ENCODE measurements around the gene SSTR3. TPM values are rescaled to one million over a fixed set of nuclear protein-coding genes. Genes with fewer than 3 reads are reported as not detected.

SSTR3 gene
- total RNA-seq, 1 donor from 2014 or later: not detected

- H3K4me3 Mint-ChIP-seq (ENCODE audit: unreplicated experiment): no peak overlapping the region
- peaks cover 15% of the 10 kb centered on the region for H3K9me3 ChIP-seq (ENCODE audit: insufficient read depth, low read depth, low read length)
- no peak overlapping the region for H3K27ac Mint-ChIP-seq (ENCODE audit: unreplicated experiment)
- H3K36me3 ChIP-seq (ENCODE audit: insufficient read depth, low read length): no peaks in the 10 kb centered on the region
- H3K27me3 Mint-ChIP-seq (ENCODE audit: low read depth, unreplicated experiment): peaks cover 42% of the 10 kb centered on the region
- DNase-seq (ENCODE audit: low read depth) (no peak), FAIRE-seq (no peak)
- H3K36me3 Mint-ChIP-seq (ENCODE audit: low read depth, unreplicated experiment): no peaks in the 10 kb centered on the region
- peaks cover 1% of the 10 kb centered on the region for H3K4me1 ChIP-seq (ENCODE audit: insufficient read depth, low read length)
- no peak overlapping the region for H2AFZ ChIP-seq (ENCODE audit: low read depth, low read length)
- H3K9me3 Mint-ChIP-seq (ENCODE audit: unreplicated experiment): peaks cover 16% of the 10 kb centered on the region
- no peaks in the 10 kb centered on the region for H4K20me1 ChIP-seq (ENCODE audit: insufficient read depth, low read length)
- no peak overlapping the region for H3K4me3 ChIP-seq (ENCODE audit: insufficient read depth, low read depth, low read length)
- TF ChIP-seq EZH2 (IDR thresholded peaks at IDR 0.05; ENCODE audit: insufficient read depth, low read length) (no peak), CTCF (IDR thresholded peaks at IDR 0.05; ENCODE audit: insufficient read depth, low read depth, low read length) (no peak)
- no peaks in the 10 kb centered on the region for H3K4me1 Mint-ChIP-seq (ENCODE audit: low read depth, unreplicated experiment)
- no peak overlapping the region for H3K9ac ChIP-seq (ENCODE audit: low read length)
- no peak overlapping the region for H3K4me2 ChIP-seq (ENCODE audit: low read length)
- H3K27ac ChIP-seq (ENCODE audit: low read depth, low read length): no peak overlapping the region
- H3K79me2 ChIP-seq (ENCODE audit: insufficient read depth, low read length): no peaks in the 10 kb centered on the region
- H3K27me3 ChIP-seq (ENCODE audit: insufficient read depth, low read length): no peaks in the 10 kb centered on the region
Observed at GRCh38 chr22:37260155-37260795, 48.0 kb upstream of the SSTR3 start.

- Histone ChIP-seq H3K4me2 (ENCODE audit: low read length) (peak overlapping the region; percentile 60), H3K79me2 (ENCODE audit: insufficient read depth, low read length) (no peaks in the 10 kb centered on the region), H4K20me1 (ENCODE audit: insufficient read depth, low read length) (no peaks in the 10 kb centered on the region), H3K4me3 (ENCODE audit: insufficient read depth, low read depth, low read length) (no peak overlapping the region), H3K36me3 (ENCODE audit: insufficient read depth, low read length) (no peaks in the 10 kb centered on the region), H3K27me3 (ENCODE audit: insufficient read depth, low read length) (no peaks in the 10 kb centered on the region), H3K9me3 (ENCODE audit: insufficient read depth, low read depth, low read length) (peaks cover 12% of the 10 kb centered on the region), H3K4me1 (ENCODE audit: insufficient read depth, low read length) (peaks cover 8% of the 10 kb centered on the region), H3K27ac (ENCODE audit: low read depth, low read length) (no peak overlapping the region), H2AFZ (ENCODE audit: low read depth, low read length) (peak overlapping the region; percentile 74), H3K9ac (ENCODE audit: low read length) (peak overlapping the region; percentile 8)
- Mint-ChIP-seq H3K4me1 (ENCODE audit: low read depth, unreplicated experiment) (peaks cover 3% of the 10 kb centered on the region), H3K27me3 (ENCODE audit: low read depth, unreplicated experiment) (peaks cover 42% of the 10 kb centered on the region), H3K27ac (ENCODE audit: unreplicated experiment) (no peak overlapping the region), H3K36me3 (ENCODE audit: low read depth, unreplicated experiment) (no peaks in the 10 kb centered on the region), H3K4me3 (ENCODE audit: unreplicated experiment) (no peak overlapping the region), H3K9me3 (ENCODE audit: unreplicated experiment) (peaks cover 11% of the 10 kb centered on the region)
- FAIRE-seq (no peak), DNase-seq (ENCODE audit: low read depth) (peak; percentile 47)
- TF ChIP-seq EZH2 (IDR thresholded peaks at IDR 0.05; ENCODE audit: insufficient read depth, low read length) (no peak), CTCF (IDR thresholded peaks at IDR 0.05; ENCODE audit: insufficient read depth, low read depth, low read length) (peak; percentile 54)
Observed at GRCh38 chr22:37259540-37260029, 47.3 kb upstream of the SSTR3 start.

GRCh38 chr22:37258753-37259401, 46.6 kb upstream of the SSTR3 start:
- DNase-seq (ENCODE audit: low read depth) (no peak), FAIRE-seq (no peak)
- H3K9me3 ChIP-seq (ENCODE audit: insufficient read depth, low read depth, low read length): peaks cover 5% of the 10 kb centered on the region
- H3K9ac ChIP-seq (ENCODE audit: low read length): no peak overlapping the region
- no peak overlapping the region for H3K27ac Mint-ChIP-seq (ENCODE audit: unreplicated experiment)
- H2AFZ ChIP-seq (ENCODE audit: low read depth, low read length): no peak overlapping the region
- H3K4me1 ChIP-seq (ENCODE audit: insufficient read depth, low read length): peaks cover 15% of the 10 kb centered on the region
- no peaks in the 10 kb centered on the region for H4K20me1 ChIP-seq (ENCODE audit: insufficient read depth, low read length)
- H3K79me2 ChIP-seq (ENCODE audit: insufficient read depth, low read length): no peaks in the 10 kb centered on the region
- no peaks in the 10 kb centered on the region for H3K36me3 Mint-ChIP-seq (ENCODE audit: low read depth, unreplicated experiment)
- no peaks in the 10 kb centered on the region for H3K27me3 ChIP-seq (ENCODE audit: insufficient read depth, low read length)
- H3K27ac ChIP-seq (ENCODE audit: low read depth, low read length): no peak overlapping the region
- H3K4me1 Mint-ChIP-seq (ENCODE audit: low read depth, unreplicated experiment): peaks cover 6% of the 10 kb centered on the region
- no peak overlapping the region for H3K4me3 ChIP-seq (ENCODE audit: insufficient read depth, low read depth, low read length)
- TF ChIP-seq CTCF (IDR thresholded peaks at IDR 0.05; ENCODE audit: insufficient read depth, low read depth, low read length) (no peak), EZH2 (IDR thresholded peaks at IDR 0.05; ENCODE audit: insufficient read depth, low read length) (no peak)
- peak overlapping the region; percentile 60 for H3K4me2 ChIP-seq (ENCODE audit: low read length)
- H3K27me3 Mint-ChIP-seq (ENCODE audit: low read depth, unreplicated experiment): peaks cover 39% of the 10 kb centered on the region
- no peaks in the 10 kb centered on the region for H3K36me3 ChIP-seq (ENCODE audit: insufficient read depth, low read length)
- H3K9me3 Mint-ChIP-seq (ENCODE audit: unreplicated experiment): peaks cover 7% of the 10 kb centered on the region
- no peak overlapping the region for H3K4me3 Mint-ChIP-seq (ENCODE audit: unreplicated experiment)
